NT2/D1 (cell line): Measurements from ENCODE around the gene THTPA.
A peak's percentile ranks its signal among the peaks of the same experiment; 100 is the strongest.

ENCODE experiments used
- DNase-seq: peaks from one replicate; pipeline ENCODE4 v3.0.0-alpha.2; 2011; ENCODE audit warnings: low read depth, low spot score
- H3K27me3 ChIP-seq: 2 replicates; pipeline ENCODE4 v1.6.0; 2011; ENCODE audit warnings: mild to moderate bottlenecking; ENCODE audit not compliant: insufficient read length, insufficient read depth
- H3K36me3 ChIP-seq: 2 replicates; pipeline ENCODE4 v1.6.1; 2011; ENCODE audit warnings: mild to moderate bottlenecking, low read length, mixed read lengths; ENCODE audit not compliant: insufficient read depth, insufficient read length
- H3K4me1 ChIP-seq: 2 replicates; pipeline ENCODE4 v1.5.1; 2011; ENCODE audit not compliant: insufficient read depth, insufficient read length
- H3K4me3 ChIP-seq: 2 replicates; pipeline ENCODE4 v1.5.1; 2011; ENCODE audit warnings: low read depth; ENCODE audit not compliant: insufficient read length
- H3K9ac ChIP-seq: 2 replicates; pipeline ENCODE4 v1.6.0; 2011; ENCODE audit warnings: low read depth; ENCODE audit not compliant: insufficient read length
- H3K9me3 ChIP-seq: 2 replicates; pipeline ENCODE4 v1.5.1; 2011; ENCODE audit warnings: mild to moderate bottlenecking, low read length; ENCODE audit not compliant: insufficient read depth
- SUZ12 ChIP-seq: IDR thresholded peaks from 2 replicates; pipeline ENCODE4 v1.6.1; 2011; ENCODE audit not compliant: insufficient read length, insufficient read depth; ENCODE audit errors: extremely low read depth
- YY1 ChIP-seq: IDR thresholded peaks from 2 replicates; pipeline ENCODE4 v1.6.1; 2011; ENCODE audit not compliant: insufficient read length, insufficient read depth
- ZNF274 ChIP-seq: IDR thresholded peaks from 2 replicates; pipeline ENCODE4 v1.6.1; 2011; ENCODE audit warnings: mild to moderate bottlenecking, low read depth, low read length

Gene THTPA

DNA sequence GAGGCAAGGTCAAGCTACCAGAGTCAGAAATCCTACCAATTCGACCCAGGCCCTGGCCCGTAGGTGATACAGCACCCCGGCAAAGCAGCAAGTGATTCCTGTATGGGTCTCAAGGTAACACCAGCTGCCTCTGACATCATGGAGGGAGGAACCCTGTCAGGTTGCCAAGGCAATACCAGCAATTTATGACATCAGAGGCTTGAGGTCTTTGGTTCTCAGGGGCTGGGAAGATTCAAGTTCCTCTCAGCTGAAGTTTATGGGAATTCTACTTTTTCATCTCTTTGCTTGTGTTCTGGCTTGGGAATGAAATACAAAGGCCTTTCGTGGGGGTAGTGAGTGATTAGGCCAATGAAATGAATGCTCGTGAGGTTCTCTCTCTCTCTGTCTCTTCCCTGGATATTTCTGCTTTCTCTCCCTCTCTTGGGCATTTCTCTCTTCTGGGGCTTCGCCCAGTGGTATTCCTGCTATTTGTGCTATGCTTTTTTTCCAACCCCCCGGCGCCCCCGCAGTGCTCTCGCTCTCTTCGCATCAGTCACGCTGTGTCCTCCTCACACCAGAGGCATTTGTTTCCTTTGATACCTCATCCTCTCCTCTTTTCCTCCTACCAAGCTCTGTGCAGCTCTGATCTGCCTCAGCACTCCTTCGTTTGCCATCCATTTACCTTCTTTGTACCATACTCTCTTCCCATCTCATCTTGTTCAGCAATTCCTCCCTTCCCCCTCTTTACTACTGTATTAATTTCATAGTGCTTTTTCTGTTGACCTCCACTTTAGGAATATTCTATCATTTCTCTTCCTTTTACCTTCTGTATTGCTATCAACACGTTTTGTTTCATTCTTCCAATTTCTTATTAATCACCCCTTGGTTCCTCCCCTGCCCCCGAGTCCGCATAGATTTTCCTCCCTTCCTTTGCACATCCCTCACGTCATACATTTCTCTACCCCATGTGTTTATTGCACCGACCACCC lies 7.4 kb upstream of the THTPA start:
- TF ChIP-seq YY1 = no peak
- no peak for TF ChIP-seq ZNF274
- no peak for TF ChIP-seq SUZ12
- no peaks in the 10 kb centered on the region for H3K9me3 ChIP-seq
- no peak overlapping the region for H3K4me3 ChIP-seq
- no peak for DNase-seq
- H3K27me3 ChIP-seq = no peaks in the 10 kb centered on the region
- no peak overlapping the region for H3K9ac ChIP-seq
- H3K4me1 ChIP-seq = peaks cover 19% of the 10 kb centered on the region
- peaks cover under 1% of the 10 kb centered on the region for H3K36me3 ChIP-seq

- no peak for DNase-seq
- no peak for TF ChIP-seq SUZ12
- no peak for TF ChIP-seq YY1
- TF ChIP-seq ZNF274 = no peak
- Histone ChIP-seq H3K4me1 (peaks cover 16% of the 10 kb centered on the region), H3K36me3 (no peaks in the 10 kb centered on the region), H3K9ac (peak overlapping the region; percentile 85), H3K9me3 (no peaks in the 10 kb centered on the region), H3K4me3 (peak overlapping the region; percentile 61), H3K27me3 (no peaks in the 10 kb centered on the region)
Measured at GRCh38 chr14:23550131-23550811, 5.8 kb upstream of the THTPA start.

DNA sequence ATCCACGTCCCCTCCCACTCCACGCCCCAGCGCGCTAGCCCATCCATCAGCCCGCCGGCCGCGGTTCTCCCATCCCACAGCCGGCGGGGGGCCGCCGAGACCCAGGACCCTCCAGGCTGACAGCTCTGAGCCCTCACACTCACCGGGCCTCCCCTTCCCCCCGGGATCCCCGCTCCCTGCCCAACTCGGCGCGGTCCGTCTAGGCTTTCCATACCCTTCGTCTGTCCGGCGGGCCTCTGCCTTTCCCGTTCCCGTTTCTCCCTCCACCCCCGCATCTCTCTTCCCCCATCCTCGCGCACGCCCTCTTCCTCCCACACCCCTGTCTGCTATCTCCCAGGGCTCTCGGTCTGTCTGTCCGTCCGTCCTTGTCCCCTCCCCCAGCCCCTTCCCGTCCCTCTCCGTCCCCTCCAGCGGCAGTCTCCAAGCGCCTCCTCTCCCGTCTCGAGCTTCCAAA lies 5.2 kb upstream of the THTPA start:
- H3K4me3 ChIP-seq = peak overlapping the region; percentile 61
- TF ChIP-seq YY1 = no peak
- TF ChIP-seq ZNF274 = no peak
- no peak for TF ChIP-seq SUZ12
- no peaks in the 10 kb centered on the region for H3K27me3 ChIP-seq
- no peaks in the 10 kb centered on the region for H3K9me3 ChIP-seq
- peaks cover 12% of the 10 kb centered on the region for H3K4me1 ChIP-seq
- DNase-seq = no peak
- peak overlapping the region; percentile 85 for H3K9ac ChIP-seq
- no peaks in the 10 kb centered on the region for H3K36me3 ChIP-seq

GRCh38 chr14:23551266-23552028 lies 4.6 kb upstream of the THTPA start, which contains the start of gene ZFHX2:
Gene ZFHX2, minus strand, starts transcription at chr14:23551765. Its CDS starts 16,440 bp downstream, at chr14:23535325.
- Histone ChIP-seq H3K36me3 (no peaks in the 10 kb centered on the region), H3K4me3 (peak within 1 kb of the TSS; percentile 61), H3K27me3 (no peaks in the 10 kb centered on the region), H3K4me1 (peaks cover 12% of the 10 kb centered on the region), H3K9ac (peak within 1 kb of the TSS; percentile 85), H3K9me3 (no peaks in the 10 kb centered on the region)
- no peak for DNase-seq
- TF ChIP-seq SUZ12 (no peak), ZNF274 (no peak), YY1 (no peak)

- no peak for TF ChIP-seq SUZ12
- no peak for TF ChIP-seq ZNF274
- TF ChIP-seq YY1 = no peak
- Histone ChIP-seq H3K4me1 (peaks cover 6% of the 10 kb centered on the region), H3K9ac (peak overlapping the region; percentile 88), H3K4me3 (peak overlapping the region; percentile 82), H3K9me3 (no peaks in the 10 kb centered on the region), H3K27me3 (no peaks in the 10 kb centered on the region), H3K36me3 (peaks cover 33% of the 10 kb centered on the region)
- no peak for DNase-seq
Measured at GRCh38 chr14:23555533-23555881, 564 bp upstream of the THTPA start.

- no peak for TF ChIP-seq YY1
- TF ChIP-seq SUZ12 = no peak
- TF ChIP-seq ZNF274 = no peak
Measured at GRCh38 chr14:23556700-23557440, 799 bp downstream of the THTPA start.

More at GRCh38 chr14:23556700-23557440, 799 bp downstream of the THTPA start:
- peak overlapping the region; percentile 88 for H3K9ac ChIP-seq
- peak overlapping the region; percentile 82 for H3K4me3 ChIP-seq
- no peak for DNase-seq
- peaks cover 45% of the 10 kb centered on the region for H3K36me3 ChIP-seq
- peaks cover 6% of the 10 kb centered on the region for H3K4me1 ChIP-seq
- no peaks in the 10 kb centered on the region for H3K9me3 ChIP-seq
- H3K27me3 ChIP-seq = no peaks in the 10 kb centered on the region
